ENCODE results near the gene GABRB1. TPM values are rescaled to one million over a fixed set of nuclear protein-coding genes. Genes with fewer than 3 reads are reported as not detected.
"Not testable (repeated sequence)": the region's sequence is repeated elsewhere in the genome, so short reads cannot be mapped to it uniquely, and the experiment has no call there.

Gene GABRB1
- total RNA-seq, 1 experiment from 2014 or later, result not detected

DNA sequence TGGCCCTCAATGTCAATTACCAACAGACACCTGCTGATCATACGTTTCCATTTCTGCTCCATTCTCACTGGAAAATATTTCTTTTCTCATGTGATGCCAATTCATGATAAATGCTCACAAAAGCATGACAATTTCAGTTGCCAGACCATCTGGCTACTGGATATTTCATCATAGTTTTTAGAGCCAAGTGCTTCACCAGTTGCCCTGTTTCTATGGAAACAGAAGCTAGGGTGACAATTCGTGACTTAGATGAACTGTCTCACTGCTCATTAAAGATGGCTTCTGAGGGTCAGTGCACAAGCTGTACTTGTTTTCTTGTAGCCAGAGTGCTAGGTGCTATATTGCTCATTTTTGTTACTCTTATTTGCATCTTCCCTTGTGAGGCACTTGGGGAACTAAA, 247.3 kb downstream of the GABRB1 start:
- TF ChIP-seq EZH2phosphoT487 (IDR thresholded peaks at IDR 0.05; ENCODE audit: borderline replicate concordance, low read length) (no peak), EZH2 (IDR thresholded peaks at IDR 0.05; ENCODE audit: low read length, unreplicated experiment) (no peak)
- TF ChIP-seq, protein P1, sequence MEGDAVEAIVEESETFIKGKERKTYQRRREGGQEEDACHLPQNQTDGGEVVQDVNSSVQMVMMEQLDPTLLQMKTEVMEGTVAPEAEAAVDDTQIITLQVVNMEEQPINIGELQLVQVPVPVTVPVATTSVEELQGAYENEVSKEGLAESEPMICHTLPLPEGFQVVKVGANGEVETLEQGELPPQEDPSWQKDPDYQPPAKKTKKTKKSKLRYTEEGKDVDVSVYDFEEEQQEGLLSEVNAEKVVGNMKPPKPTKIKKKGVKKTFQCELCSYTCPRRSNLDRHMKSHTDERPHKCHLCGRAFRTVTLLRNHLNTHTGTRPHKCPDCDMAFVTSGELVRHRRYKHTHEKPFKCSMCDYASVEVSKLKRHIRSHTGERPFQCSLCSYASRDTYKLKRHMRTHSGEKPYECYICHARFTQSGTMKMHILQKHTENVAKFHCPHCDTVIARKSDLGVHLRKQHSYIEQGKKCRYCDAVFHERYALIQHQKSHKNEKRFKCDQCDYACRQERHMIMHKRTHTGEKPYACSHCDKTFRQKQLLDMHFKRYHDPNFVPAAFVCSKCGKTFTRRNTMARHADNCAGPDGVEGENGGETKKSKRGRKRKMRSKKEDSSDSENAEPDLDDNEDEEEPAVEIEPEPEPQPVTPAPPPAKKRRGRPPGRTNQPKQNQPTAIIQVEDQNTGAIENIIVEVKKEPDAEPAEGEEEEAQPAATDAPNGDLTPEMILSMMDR (conservative IDR thresholded peaks at IDR 0.05; ENCODE audit: low read depth, low read length), result no peak
- Histone ChIP-seq H3K79me2 (ENCODE audit: low read length) (no peaks in the 10 kb centered on the region), H3K9me3 (ENCODE audit: low read length) (no peaks in the 10 kb centered on the region), H4K20me1 (ENCODE audit: low read length) (no peaks in the 10 kb centered on the region), H3K9ac (ENCODE audit: low read length) (no peak overlapping the region), H3K4me1 (ENCODE audit: insufficient read depth, low read length) (no peaks in the 10 kb centered on the region), H3K27me3 (ENCODE audit: low read length) (no peaks in the 10 kb centered on the region), H3K4me2 (ENCODE audit: low read length) (no peak overlapping the region), H3K27ac (ENCODE audit: low read length) (no peak overlapping the region), H2AFZ (ENCODE audit: low read length) (no peak overlapping the region), H3K9me2 (replicated peaks; ENCODE audit: low read length) (no peaks in the 10 kb centered on the region), H3K4me3 (ENCODE audit: low read length) (no peak overlapping the region), H3F3A (ENCODE audit: low read length, unreplicated experiment) (no peaks in the 10 kb centered on the region), H3K36me3 (ENCODE audit: low read depth, low read length) (no peaks in the 10 kb centered on the region)
- ChIA-PET POLR2A (ENCODE audit: unreplicated experiment) (no interaction called here), CTCF (no interaction called here)
- ATAC-seq (no peak), DNase-seq (no peak)
- no TSS peak for BruUV-seq (replicated peaks)
- intact Hi-C loops (cut with micrococcal nuclease), result no loop called here

DNA sequence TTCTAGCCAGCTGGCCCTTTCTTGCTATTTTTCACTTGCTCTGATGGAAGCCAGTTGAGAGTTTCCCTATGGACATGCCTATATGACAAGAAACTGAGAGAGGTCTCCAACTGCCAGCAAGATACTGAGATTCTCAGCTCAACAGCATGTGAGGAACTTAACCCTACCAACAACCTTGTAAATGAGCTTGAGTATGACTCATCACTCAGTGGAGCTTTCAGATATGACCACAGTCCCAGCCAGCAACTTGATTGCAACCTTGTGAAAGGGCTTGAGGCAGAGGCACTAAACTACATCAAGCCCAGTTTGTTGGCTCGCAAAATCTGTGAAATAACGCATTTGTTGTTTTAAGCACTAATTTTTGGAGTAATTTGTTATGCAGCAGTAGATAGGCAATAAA, 256.4 kb downstream of the GABRB1 start:
- no peak overlapping the region for H3K4me3 ChIP-seq (ENCODE audit: low read length)
- H3F3A ChIP-seq (ENCODE audit: low read length, unreplicated experiment), result no peaks in the 10 kb centered on the region
- intact Hi-C loops (cut with micrococcal nuclease), result no loop called here
- H3K9me2 ChIP-seq (replicated peaks; ENCODE audit: low read length), result no peaks in the 10 kb centered on the region
- ChIA-PET CTCF (no interaction called here), POLR2A (ENCODE audit: unreplicated experiment) (no interaction called here)
- DNase-seq (peak; percentile 5), ATAC-seq (no peak)
- no peak overlapping the region for H3K9ac ChIP-seq (ENCODE audit: low read length)
- H3K27me3 ChIP-seq (ENCODE audit: low read length), result 0 out of 2 replicates have a peak, but pooled peaks cover 4% of the 10 kb centered on the region
- H2AFZ ChIP-seq (ENCODE audit: low read length), result no peak overlapping the region
- no peaks in the 10 kb centered on the region for H4K20me1 ChIP-seq (ENCODE audit: low read length)
- no peaks in the 10 kb centered on the region for H3K4me1 ChIP-seq (ENCODE audit: insufficient read depth, low read length)
- H3K4me2 ChIP-seq (ENCODE audit: low read length), result no peak overlapping the region
- no TSS peak for BruUV-seq (replicated peaks)
- no peaks in the 10 kb centered on the region for H3K79me2 ChIP-seq (ENCODE audit: low read length)
- no peak overlapping the region for H3K27ac ChIP-seq (ENCODE audit: low read length)
- H3K36me3 ChIP-seq (ENCODE audit: low read depth, low read length), result no peaks in the 10 kb centered on the region
- no peak for TF ChIP-seq EZH2phosphoT487 (IDR thresholded peaks at IDR 0.05; ENCODE audit: borderline replicate concordance, low read length)
- no peaks in the 10 kb centered on the region for H3K9me3 ChIP-seq (ENCODE audit: low read length)

DNA sequence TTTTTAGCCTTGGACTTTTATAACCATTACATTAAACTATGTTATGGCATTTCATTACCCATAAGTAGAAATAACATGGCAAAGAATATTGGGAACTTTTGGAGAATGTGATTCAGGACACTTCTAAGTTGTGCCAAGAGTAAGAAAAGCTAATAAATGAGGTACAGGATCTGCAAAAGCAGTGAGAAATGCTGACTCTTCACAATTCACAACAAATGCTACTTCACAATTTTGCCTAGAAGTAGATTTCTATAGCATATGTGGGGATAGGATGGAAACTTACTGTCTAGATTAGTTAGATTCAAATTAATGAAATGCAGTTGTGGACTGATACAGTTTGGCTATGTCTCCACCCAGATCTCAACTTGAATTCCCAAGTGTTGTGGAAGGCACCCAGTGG, 258.4 kb downstream of the GABRB1 start:
- ChIA-PET POLR2A (ENCODE audit: unreplicated experiment) (no interaction called here), CTCF (no interaction called here)
- ATAC-seq (no peak), DNase-seq (no peak)
- Histone ChIP-seq H3F3A (ENCODE audit: low read length, unreplicated experiment) (no peaks in the 10 kb centered on the region), H3K27me3 (ENCODE audit: low read length) (no peaks in the 10 kb centered on the region), H3K9me3 (ENCODE audit: low read length) (no peaks in the 10 kb centered on the region), H3K27ac (ENCODE audit: low read length) (no peak overlapping the region), H3K4me2 (ENCODE audit: low read length) (no peak overlapping the region), H3K79me2 (ENCODE audit: low read length) (no peaks in the 10 kb centered on the region), H2AFZ (ENCODE audit: low read length) (no peak overlapping the region), H3K36me3 (ENCODE audit: low read depth, low read length) (no peaks in the 10 kb centered on the region), H3K4me1 (ENCODE audit: insufficient read depth, low read length) (no peaks in the 10 kb centered on the region), H3K9me2 (replicated peaks; ENCODE audit: low read length) (no peaks in the 10 kb centered on the region), H3K4me3 (ENCODE audit: low read length) (no peak overlapping the region), H3K9ac (ENCODE audit: low read length) (no peak overlapping the region), H4K20me1 (ENCODE audit: low read length) (no peaks in the 10 kb centered on the region)
- TF ChIP-seq, protein P1 (conservative IDR thresholded peaks at IDR 0.05; ENCODE audit: low read depth, low read length), result no peak
- no peak for TF ChIP-seq EZH2phosphoT487 (IDR thresholded peaks at IDR 0.05; ENCODE audit: borderline replicate concordance, low read length)
- TF ChIP-seq EZH2 (IDR thresholded peaks at IDR 0.05; ENCODE audit: low read length, unreplicated experiment), result no peak
- BruUV-seq (replicated peaks), result no TSS peak
- intact Hi-C loops (cut with micrococcal nuclease), result no loop called here

DNA sequence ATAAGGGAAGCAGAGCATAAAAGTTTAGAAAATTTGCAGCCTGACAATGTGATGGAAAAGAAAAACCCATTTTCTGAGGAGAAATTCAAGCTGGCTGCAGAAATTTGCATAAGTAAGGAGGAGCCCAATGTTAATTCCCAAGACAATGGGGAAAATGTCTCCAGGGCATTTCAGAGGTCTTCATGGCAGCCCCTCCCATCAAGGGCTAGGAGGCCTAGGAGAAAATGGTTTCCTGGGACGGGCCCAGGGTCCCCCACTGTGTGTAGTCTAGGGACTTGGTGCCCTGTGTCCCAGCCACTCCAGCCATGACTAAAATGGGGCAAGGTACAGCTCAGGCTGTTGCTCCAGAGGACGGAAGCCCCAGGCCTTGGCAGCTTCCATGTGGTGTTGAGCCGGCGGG, 259.5 kb downstream of the GABRB1 start:
- ATAC-seq; POLR2A ChIA-PET (ENCODE audit: unreplicated experiment); H3K36me3 ChIP-seq (ENCODE audit: low read depth, low read length); DNase-seq; H3K79me2 ChIP-seq (ENCODE audit: low read length); H3K27ac ChIP-seq (ENCODE audit: low read length); H3K9me2 ChIP-seq (replicated peaks; ENCODE audit: low read length); H2AFZ ChIP-seq (ENCODE audit: low read length); intact Hi-C loops (cut with micrococcal nuclease); H3K4me3 ChIP-seq (ENCODE audit: low read length); H4K20me1 ChIP-seq (ENCODE audit: low read length); H3K4me2 ChIP-seq (ENCODE audit: low read length); H3F3A ChIP-seq (ENCODE audit: low read length, unreplicated experiment); CTCF ChIA-PET; H3K27me3 ChIP-seq (ENCODE audit: low read length); BruUV-seq (replicated peaks); H3K4me1 ChIP-seq (ENCODE audit: insufficient read depth, low read length); H3K9me3 ChIP-seq (ENCODE audit: low read length); H3K9ac ChIP-seq (ENCODE audit: low read length): not testable (repeated sequence)
